ENCODE results near the gene DNAJB1. TPM values are rescaled to one million over a fixed set of nuclear protein-coding genes. Genes with fewer than 3 reads are reported as not detected.

DNAJB1 gene
- total RNA-seq, 1 experiment from 2014 or later, result 54.5 TPM

- DNase-seq (ENCODE audit: low spot score) (no peak), ATAC-seq (no peak)
- no peak overlapping the region for H3K4me3 Mint-ChIP-seq
- no peak overlapping the region for H3K27ac Mint-ChIP-seq
- ChIA-PET CTCF (interaction anchor here (0.6 to 1.7 kb wide), 8 partner anchors 12 to 327 kb away, joined by 3 to 15 read pairs (median 6); partner anchors contain the start of gene GIPC1), POLR2A (interaction anchor here (1.4 kb wide), 1 partner anchor 18 kb away, joined by 4 read pairs; no protein-coding TSS in a partner anchor)
- TF ChIP-seq IRF2 (CRISPR knock-in tag; IDR thresholded peaks at IDR 0.05; ENCODE audit: borderline replicate concordance, low read depth), result no peak
- TF ChIP-seq NR3C1 (CRISPR knock-in tag; conservative IDR thresholded peaks at IDR 0.05; ENCODE audit: low read depth), result no peak
- TF ChIP-seq, protein P1, sequence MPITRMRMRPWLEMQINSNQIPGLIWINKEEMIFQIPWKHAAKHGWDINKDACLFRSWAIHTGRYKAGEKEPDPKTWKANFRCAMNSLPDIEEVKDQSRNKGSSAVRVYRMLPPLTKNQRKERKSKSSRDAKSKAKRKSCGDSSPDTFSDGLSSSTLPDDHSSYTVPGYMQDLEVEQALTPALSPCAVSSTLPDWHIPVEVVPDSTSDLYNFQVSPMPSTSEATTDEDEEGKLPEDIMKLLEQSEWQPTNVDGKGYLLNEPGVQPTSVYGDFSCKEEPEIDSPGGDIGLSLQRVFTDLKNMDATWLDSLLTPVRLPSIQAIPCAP (CRISPR knock-in tag; IDR thresholded peaks at IDR 0.05), result no peak
- TF ChIP-seq GRHL2 (CRISPR knock-in tag; IDR thresholded peaks at IDR 0.05; ENCODE audit: insufficient replicate concordance, severe bottlenecking), result no peak
- TF ChIP-seq, protein P2, sequence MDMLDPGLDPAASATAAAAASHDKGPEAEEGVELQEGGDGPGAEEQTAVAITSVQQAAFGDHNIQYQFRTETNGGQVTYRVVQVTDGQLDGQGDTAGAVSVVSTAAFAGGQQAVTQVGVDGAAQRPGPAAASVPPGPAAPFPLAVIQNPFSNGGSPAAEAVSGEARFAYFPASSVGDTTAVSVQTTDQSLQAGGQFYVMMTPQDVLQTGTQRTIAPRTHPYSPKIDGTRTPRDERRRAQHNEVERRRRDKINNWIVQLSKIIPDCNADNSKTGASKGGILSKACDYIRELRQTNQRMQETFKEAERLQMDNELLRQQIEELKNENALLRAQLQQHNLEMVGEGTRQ (CRISPR knock-in tag; IDR thresholded peaks at IDR 0.05), result no peak
- TF ChIP-seq JAZF1 (CRISPR knock-in tag; IDR thresholded peaks at IDR 0.05), result no peak
- no peak for TF ChIP-seq CREM (CRISPR knock-in tag; IDR thresholded peaks at IDR 0.05)
- no peak for TF ChIP-seq CDX4 (CRISPR knock-in tag; IDR thresholded peaks at IDR 0.05; ENCODE audit: borderline replicate concordance)
- TF ChIP-seq, protein P3, sequence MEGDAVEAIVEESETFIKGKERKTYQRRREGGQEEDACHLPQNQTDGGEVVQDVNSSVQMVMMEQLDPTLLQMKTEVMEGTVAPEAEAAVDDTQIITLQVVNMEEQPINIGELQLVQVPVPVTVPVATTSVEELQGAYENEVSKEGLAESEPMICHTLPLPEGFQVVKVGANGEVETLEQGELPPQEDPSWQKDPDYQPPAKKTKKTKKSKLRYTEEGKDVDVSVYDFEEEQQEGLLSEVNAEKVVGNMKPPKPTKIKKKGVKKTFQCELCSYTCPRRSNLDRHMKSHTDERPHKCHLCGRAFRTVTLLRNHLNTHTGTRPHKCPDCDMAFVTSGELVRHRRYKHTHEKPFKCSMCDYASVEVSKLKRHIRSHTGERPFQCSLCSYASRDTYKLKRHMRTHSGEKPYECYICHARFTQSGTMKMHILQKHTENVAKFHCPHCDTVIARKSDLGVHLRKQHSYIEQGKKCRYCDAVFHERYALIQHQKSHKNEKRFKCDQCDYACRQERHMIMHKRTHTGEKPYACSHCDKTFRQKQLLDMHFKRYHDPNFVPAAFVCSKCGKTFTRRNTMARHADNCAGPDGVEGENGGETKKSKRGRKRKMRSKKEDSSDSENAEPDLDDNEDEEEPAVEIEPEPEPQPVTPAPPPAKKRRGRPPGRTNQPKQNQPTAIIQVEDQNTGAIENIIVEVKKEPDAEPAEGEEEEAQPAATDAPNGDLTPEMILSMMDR (IDR thresholded peaks at IDR 0.05), result no peak
- TF ChIP-seq TEAD4 (CRISPR knock-in tag; IDR thresholded peaks at IDR 0.05), result no peak
- TF ChIP-seq FOXP1 (CRISPR knock-in tag; IDR thresholded peaks at IDR 0.05; ENCODE audit: borderline replicate concordance), result no peak
- no peak for TF ChIP-seq ZNF671 (CRISPR knock-in tag; IDR thresholded peaks at IDR 0.05)
- TF ChIP-seq ESRRA (CRISPR knock-in tag; IDR thresholded peaks at IDR 0.05; ENCODE audit: borderline replicate concordance), result no peak
- TF ChIP-seq, protein P4, sequence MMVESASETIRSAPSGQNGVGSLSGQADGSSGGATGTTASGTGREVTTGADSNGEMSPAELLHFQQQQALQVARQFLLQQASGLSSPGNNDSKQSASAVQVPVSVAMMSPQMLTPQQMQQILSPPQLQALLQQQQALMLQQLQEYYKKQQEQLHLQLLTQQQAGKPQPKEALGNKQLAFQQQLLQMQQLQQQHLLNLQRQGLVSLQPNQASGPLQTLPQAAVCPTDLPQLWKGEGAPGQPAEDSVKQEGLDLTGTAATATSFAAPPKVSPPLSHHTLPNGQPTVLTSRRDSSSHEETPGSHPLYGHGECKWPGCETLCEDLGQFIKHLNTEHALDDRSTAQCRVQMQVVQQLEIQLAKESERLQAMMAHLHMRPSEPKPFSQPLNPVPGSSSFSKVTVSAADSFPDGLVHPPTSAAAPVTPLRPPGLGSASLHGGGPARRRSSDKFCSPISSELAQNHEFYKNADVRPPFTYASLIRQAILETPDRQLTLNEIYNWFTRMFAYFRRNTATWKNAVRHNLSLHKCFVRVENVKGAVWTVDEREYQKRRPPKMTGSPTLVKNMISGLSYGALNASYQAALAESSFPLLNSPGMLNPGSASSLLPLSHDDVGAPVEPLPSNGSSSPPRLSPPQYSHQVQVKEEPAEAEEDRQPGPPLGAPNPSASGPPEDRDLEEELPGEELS (CRISPR knock-in tag; IDR thresholded peaks at IDR 0.05), result no peak
- H3K4me1 Mint-ChIP-seq, result peaks cover 1% of the 10 kb centered on the region
- no peaks in the 10 kb centered on the region for H3K9me3 Mint-ChIP-seq
- H3K27me3 Mint-ChIP-seq (ENCODE audit: low read depth), result peaks cover 3% of the 10 kb centered on the region; the same call in 1 of the 2 replicates
- H3K36me3 Mint-ChIP-seq, result peaks cover 34% of the 10 kb centered on the region
These were observed 50.4 kb downstream of the DNAJB1 start for GRCh38 chr19:14467816-14468215.

- H3K36me3 Mint-ChIP-seq, result peaks cover 34% of the 10 kb centered on the region
- DNase-seq (ENCODE audit: low spot score), result no peak
- POLR2A ChIA-PET, result interaction anchor here (1.4 kb wide), 1 partner anchor 17 kb away, joined by 4 read pairs; no protein-coding TSS in a partner anchor
- no peaks in the 10 kb centered on the region for H3K4me1 Mint-ChIP-seq
- no peak for ATAC-seq
- no peak overlapping the region for H3K27ac Mint-ChIP-seq
- H3K9me3 Mint-ChIP-seq, result no peaks in the 10 kb centered on the region
- CTCF ChIA-PET, result interaction anchor here (1.1 to 1.7 kb wide), 7 partner anchors 13 to 327 kb away, joined by 3 to 15 read pairs (median 8); partner anchors contain the start of gene GIPC1
- H3K27me3 Mint-ChIP-seq (ENCODE audit: low read depth), result no peaks in the 10 kb centered on the region
- H3K4me3 Mint-ChIP-seq, result no peak overlapping the region
- TF ChIP-seq ZNF219 (CRISPR knock-in tag; IDR thresholded peaks at IDR 0.05; ENCODE audit: borderline replicate concordance) (no peak), ELF4 (CRISPR knock-in tag; IDR thresholded peaks at IDR 0.05; ENCODE audit: low read depth) (no peak), ZNF263 (CRISPR knock-in tag; IDR thresholded peaks at IDR 0.05; ENCODE audit: low read depth) (no peak), ZNF671 (CRISPR knock-in tag; IDR thresholded peaks at IDR 0.05) (no peak), TP53 (CRISPR knock-in tag; IDR thresholded peaks at IDR 0.05) (no peak), ATF1 (CRISPR knock-in tag; IDR thresholded peaks at IDR 0.05) (no peak), NFYB (CRISPR knock-in tag; conservative IDR thresholded peaks at IDR 0.05; ENCODE audit: low read depth) (no peak), PRRX2 (CRISPR knock-in tag; IDR thresholded peaks at IDR 0.05) (no peak), PREB (CRISPR knock-in tag; IDR thresholded peaks at IDR 0.05; ENCODE audit: borderline replicate concordance) (no peak)
- TF ChIP-seq, protein P5, sequence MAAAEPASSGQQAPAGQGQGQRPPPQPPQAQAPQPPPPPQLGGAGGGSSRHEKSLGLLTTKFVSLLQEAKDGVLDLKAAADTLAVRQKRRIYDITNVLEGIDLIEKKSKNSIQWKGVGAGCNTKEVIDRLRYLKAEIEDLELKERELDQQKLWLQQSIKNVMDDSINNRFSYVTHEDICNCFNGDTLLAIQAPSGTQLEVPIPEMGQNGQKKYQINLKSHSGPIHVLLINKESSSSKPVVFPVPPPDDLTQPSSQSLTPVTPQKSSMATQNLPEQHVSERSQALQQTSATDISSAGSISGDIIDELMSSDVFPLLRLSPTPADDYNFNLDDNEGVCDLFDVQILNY (CRISPR knock-in tag; IDR thresholded peaks at IDR 0.05), result no peak
- TF ChIP-seq, protein P2 (CRISPR knock-in tag; IDR thresholded peaks at IDR 0.05), result no peak
- TF ChIP-seq, protein P6, sequence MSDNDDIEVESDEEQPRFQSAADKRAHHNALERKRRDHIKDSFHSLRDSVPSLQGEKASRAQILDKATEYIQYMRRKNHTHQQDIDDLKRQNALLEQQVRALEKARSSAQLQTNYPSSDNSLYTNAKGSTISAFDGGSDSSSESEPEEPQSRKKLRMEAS (CRISPR knock-in tag; IDR thresholded peaks at IDR 0.05), result no peak
These were observed 50.8 kb downstream of the DNAJB1 start for GRCh38 chr19:14467391-14467790.

Measured in WTC11 (cell line).